Measurements from ENCODE around the gene TBCE.

DNA sequence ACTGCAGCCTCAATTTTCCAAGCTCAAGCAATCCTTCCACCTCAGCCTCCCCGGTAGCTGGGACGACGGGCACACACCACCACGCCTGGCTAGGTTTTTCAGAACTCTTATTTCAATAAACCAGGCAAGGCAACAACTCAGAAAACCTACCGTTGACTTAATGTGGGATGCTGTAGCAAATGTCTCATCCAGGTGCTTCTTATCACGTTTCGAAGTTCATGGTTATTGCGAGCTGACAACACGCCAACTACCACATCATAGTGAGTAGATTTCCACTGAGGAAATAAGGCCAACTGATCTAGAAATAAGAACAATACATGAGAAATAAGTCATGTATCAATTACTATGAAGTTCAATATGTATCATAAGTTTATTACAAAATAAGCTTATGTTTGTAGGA, 127.3 kb downstream of the TBCE start:
- TF ChIP-seq EZH2 (IDR thresholded peaks at IDR 0.05; ENCODE audit: low read length, missing control alignments): no peak
- no peak for TF ChIP-seq CTCF (conservative IDR thresholded peaks at IDR 0.05 in 1 of 2, IDR thresholded peaks at IDR 0.05 in 1 of 2; ENCODE audit: low read depth in 1 of 2, low read length in 2 of 2)
